Adrenal gland (tissue), 5 donors: ENCODE measurements around the gene RABGAP1.

Experiments used
- CTCF ChIP-seq, 6 experiments: fragments of 450-650 bp in 4 of 6; fragments of 200-600 bp in 2 of 6; sonication (generic) in 1 of 6; IDR thresholded peaks; 1 replicate in 5 of 6; 2 replicates in 1 of 6; pipeline versions ENCODE4 v1.5.1 to v1.8.0; 2016 to 2021; ENCODE audit warnings: antibody characterized with exemption in 6 of 6, mild to moderate bottlenecking in 2 of 6, moderate library complexity in 1 of 6
- POLR2A ChIP-seq, 2 donors: fragments of 450-650 bp; IDR thresholded peaks; one replicate each; pipeline ENCODE4 v1.6.1; 2017; ENCODE audit warnings: antibody characterized with exemption in 2 of 2, mild to moderate bottlenecking in 2 of 2, moderate library complexity in 1 of 2
- donor health status: DM: no; HTN: no; CAD: no.

- TF ChIP-seq CTCF (IDR thresholded peaks at IDR 0.05), result no peak
- no peak for TF ChIP-seq POLR2A (IDR thresholded peaks at IDR 0.05)
Observed at GRCh38 chr9:123115146-123115913, 174.5 kb downstream of the RABGAP1 start.
